Activated naive CD8-positive, alpha-beta T cell treated with anti-CD3 and anti-CD28 coated beads, Interleukin-2, amount 50 U/mL, for 24 hours (primary cell): ENCODE data around the gene KRTAP16-1.

Source experiments
- ATAC-seq: fragments of 150-1000 bp; cut with Tn5 transposase; one replicate; pipeline ENCODE4 v1.10.0; 2021
- DNase-seq: peaks from one replicate; pipeline ENCODE4 v3.0.0; 2021
- H3K27ac Mint-ChIP-seq: one replicate; pipeline ENCODE4 v1.8.0; 2021; ENCODE audit warnings: mild to moderate bottlenecking, mixed read lengths
- H3K27me3 Mint-ChIP-seq: one replicate; pipeline ENCODE4 v1.8.0; 2021; ENCODE audit warnings: mixed read lengths
- H3K36me3 Mint-ChIP-seq: one replicate; pipeline ENCODE4 v1.8.0; 2021; ENCODE audit warnings: low read depth, mixed read lengths
- H3K4me1 Mint-ChIP-seq: one replicate; pipeline ENCODE4 v1.8.0; 2021; ENCODE audit warnings: mixed read lengths
- H3K4me3 Mint-ChIP-seq: one replicate; pipeline ENCODE4 v1.8.0; 2021; ENCODE audit warnings: mild to moderate bottlenecking, moderate library complexity, mixed read lengths
- H3K9me3 Mint-ChIP-seq: one replicate; pipeline ENCODE4 v1.8.0; 2021; ENCODE audit warnings: mixed read lengths

KRTAP16-1 gene

GRCh38 chr17:41263212-41263611, 45.9 kb downstream of the KRTAP16-1 start:
- ATAC-seq: no peak
- no peak for DNase-seq

GRCh38 chr17:41258406-41258805, 50.7 kb downstream of the KRTAP16-1 start:
- H3K27me3 Mint-ChIP-seq: peaks cover 3% of the 10 kb centered on the region
- H3K4me1 Mint-ChIP-seq: peaks cover 10% of the 10 kb centered on the region
- DNase-seq (no peak), ATAC-seq (no peak)
- H3K9me3 Mint-ChIP-seq: no peaks in the 10 kb centered on the region
- no peaks in the 10 kb centered on the region for H3K36me3 Mint-ChIP-seq
- H3K27ac Mint-ChIP-seq: no peak overlapping the region
- no peak overlapping the region for H3K4me3 Mint-ChIP-seq

More at GRCh38 chr17:41263212-41263611, 45.9 kb downstream of the KRTAP16-1 start:
- no peak overlapping the region for H3K27ac Mint-ChIP-seq
- H3K27me3 Mint-ChIP-seq: peaks cover 3% of the 10 kb centered on the region
- H3K36me3 Mint-ChIP-seq: no peaks in the 10 kb centered on the region
- H3K4me3 Mint-ChIP-seq: no peak overlapping the region
- no peaks in the 10 kb centered on the region for H3K9me3 Mint-ChIP-seq
- peaks cover 10% of the 10 kb centered on the region for H3K4me1 Mint-ChIP-seq
